ENCODE results near the gene INIP.

The INIP gene

GRCh38 chr9:112640311-112640710 lies 77.6 kb downstream of the INIP start:
- H3K4me3 ChIP-seq (replicated peaks; ENCODE audit: insufficient read depth, low read length): no peak overlapping the region
- H3K27ac ChIP-seq (replicated peaks): no peak overlapping the region
- no peak for TF ChIP-seq SPI1 (IDR thresholded peaks at IDR 0.05; ENCODE audit: borderline replicate concordance, low read depth)
- TF ChIP-seq GABPA (IDR thresholded peaks at IDR 0.05; ENCODE audit: low read depth): no peak
- no peak for DNase-seq (ENCODE audit: low read depth in 1 of 2, low spot score in 1 of 2)
- no peaks in the 10 kb centered on the region for H3K27me3 ChIP-seq (ENCODE audit: insufficient read depth, poor library complexity, severe bottlenecking)

Data from HL-60 (cell line).